GM19328 (cell line): Measurements from ENCODE around the gene FOXG1.

Experiments
- ATAC-seq: cut with Tn5 transposase; IDR thresholded peaks from one replicate; pipeline ENCODE4 v1.9.1; 2021; ENCODE audit warnings: mild to moderate bottlenecking, moderate library complexity; ENCODE audit not compliant: unreplicated experiment

Gene FOXG1

GRCh38 chr14:28761438-28762291 is 4.9 kb upstream of the FOXG1 start:
- ATAC-seq, result no peak

GRCh38 chr14:28762303-28762954 is 4.2 kb upstream of the FOXG1 start:
- ATAC-seq, result no peak

DNA sequence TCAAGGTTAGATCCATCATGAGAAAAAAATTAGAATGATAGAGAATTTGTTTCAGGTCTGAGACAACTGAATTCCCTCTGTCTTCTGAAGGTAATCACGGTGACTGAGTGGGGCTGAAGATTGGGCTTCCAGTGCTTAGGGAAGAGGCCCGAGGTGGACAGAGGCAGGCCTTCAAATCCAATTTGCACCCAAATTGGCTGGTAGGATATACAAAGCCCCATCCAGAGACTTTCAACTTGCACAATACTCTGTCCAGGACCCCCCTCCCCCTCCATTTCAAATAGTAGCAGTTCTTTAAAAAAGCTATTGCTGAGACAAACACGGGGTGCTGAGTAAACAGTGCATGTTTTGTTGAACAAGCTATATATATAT is 3.6 kb upstream of the FOXG1 start:
- ATAC-seq, result no peak

DNA sequence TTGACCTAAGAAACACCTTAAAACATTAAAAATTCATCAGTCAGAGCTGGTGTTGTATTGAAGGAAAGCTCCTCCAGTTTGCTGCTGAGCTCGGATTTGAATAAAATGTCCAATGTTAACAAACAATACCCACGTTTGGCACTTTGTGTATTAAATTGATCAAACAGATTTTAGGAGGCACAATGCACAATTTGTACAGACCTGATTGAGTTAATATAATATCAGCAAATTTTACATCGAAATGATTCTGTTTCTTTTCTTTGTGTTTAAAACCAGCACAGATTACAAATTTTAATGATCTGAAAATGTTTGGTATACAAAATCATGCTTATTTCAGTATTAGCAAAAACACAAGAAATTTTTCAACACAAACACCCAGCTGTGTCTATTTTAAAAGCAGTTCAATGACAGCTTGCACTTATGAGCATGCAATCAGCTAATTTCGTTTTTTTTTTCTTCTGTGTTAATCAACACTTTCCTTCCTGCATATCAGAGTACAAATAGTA is 2.8 kb upstream of the FOXG1 start:
- ATAC-seq, result no peak

- ATAC-seq, result no peak
These were observed 2.1 kb upstream of the FOXG1 start for GRCh38 chr14:28764257-28765160.

DNA sequence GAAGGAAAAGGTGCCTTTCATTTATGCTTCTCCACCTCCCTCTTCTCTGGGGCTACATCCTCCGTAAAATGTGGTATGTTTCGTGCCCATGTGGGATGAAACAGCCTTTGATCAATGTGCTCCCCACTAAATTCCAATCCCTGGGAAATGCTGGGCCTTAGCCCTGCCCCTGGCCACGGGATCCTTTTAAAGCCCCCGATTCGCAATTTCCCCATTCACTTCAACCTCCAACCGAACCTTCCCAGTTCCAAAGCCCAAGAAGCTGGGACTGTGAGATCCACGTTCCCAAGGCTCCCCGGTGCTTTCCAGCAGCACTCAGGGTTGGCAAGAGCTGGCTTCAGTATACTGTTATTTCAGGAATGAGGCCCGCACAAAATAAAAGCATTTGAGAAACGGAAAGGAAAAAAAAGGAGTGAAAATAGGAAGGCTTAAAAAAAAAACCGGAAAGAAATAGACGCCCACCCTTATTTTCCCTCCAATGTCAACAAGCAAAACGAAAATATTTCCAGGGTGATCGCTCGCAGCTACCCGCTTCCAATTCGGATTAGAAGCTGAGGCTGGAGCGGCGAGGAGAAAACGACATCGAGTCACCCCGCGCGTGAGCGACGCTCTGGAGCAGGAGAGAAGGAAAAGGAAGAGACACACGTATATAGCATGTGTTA is 1.3 kb upstream of the FOXG1 start:
- ATAC-seq, result no peak

- no peak for ATAC-seq
These were observed 637 bp upstream of the FOXG1 start for GRCh38 chr14:28765831-28766468.

DNA sequence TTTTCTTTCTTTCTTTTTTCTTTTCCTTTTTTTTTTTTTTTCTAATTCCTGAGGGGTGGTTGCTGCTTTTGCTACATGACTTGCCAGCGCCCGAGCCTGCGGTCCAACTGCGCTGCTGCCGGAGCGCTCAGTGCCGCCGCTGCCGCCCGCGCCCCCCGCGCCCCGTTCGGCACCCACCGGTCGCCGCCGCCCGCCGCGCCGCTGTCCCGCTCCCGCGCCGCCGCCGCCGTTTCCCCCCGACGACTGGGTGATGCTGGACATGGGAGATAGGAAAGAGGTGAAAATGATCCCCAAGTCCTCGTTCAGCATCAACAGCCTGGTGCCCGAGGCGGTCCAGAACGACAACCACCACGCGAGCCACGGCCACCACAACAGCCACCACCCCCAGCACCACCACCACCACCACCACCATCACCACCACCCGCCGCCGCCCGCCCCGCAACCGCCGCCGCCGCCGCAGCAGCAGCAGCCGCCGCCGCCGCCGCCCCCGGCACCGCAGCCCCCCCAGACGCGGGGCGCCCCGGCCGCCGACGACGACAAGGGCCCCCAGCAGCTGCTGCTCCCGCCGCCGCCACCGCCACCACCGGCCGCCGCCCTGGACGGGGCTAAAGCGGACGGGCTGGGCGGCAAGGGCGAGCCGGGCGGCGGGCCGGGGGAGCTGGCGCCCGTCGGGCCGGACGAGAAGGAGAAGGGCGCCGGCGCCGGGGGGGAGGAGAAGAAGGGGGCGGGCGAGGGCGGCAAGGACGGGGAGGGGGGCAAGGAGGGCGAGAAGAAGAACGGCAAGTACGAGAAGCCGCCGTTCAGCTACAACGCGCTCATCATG is 654 bp downstream of the FOXG1 start:
- no peak for ATAC-seq

DNA sequence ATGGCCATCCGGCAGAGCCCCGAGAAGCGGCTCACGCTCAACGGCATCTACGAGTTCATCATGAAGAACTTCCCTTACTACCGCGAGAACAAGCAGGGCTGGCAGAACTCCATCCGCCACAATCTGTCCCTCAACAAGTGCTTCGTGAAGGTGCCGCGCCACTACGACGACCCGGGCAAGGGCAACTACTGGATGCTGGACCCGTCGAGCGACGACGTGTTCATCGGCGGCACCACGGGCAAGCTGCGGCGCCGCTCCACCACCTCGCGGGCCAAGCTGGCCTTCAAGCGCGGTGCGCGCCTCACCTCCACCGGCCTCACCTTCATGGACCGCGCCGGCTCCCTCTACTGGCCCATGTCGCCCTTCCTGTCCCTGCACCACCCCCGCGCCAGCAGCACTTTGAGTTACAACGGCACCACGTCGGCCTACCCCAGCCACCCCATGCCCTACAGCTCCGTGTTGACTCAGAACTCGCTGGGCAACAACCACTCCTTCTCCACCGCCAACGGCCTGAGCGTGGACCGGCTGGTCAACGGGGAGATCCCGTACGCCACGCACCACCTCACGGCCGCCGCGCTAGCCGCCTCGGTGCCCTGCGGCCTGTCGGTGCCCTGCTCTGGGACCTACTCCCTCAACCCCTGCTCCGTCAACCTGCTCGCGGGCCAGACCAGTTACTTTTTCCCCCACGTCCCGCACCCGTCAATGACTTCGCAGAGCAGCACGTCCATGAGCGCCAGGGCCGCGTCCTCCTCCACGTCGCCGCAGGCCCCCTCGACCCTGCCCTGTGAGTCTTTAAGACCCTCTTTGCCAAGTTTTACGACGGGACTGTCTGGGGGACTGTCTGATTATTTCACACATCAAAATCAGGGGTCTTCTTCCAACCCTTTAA is 1.5 kb downstream of the FOXG1 start:
- no peak for ATAC-seq

GRCh38 chr14:28769276-28769880 is 2.8 kb downstream of the FOXG1 start:
- no peak for ATAC-seq

GRCh38 chr14:28770061-28770460 is 3.5 kb downstream of the FOXG1 start:
- ATAC-seq, result no peak

- ATAC-seq, result no peak
These were observed 4.0 kb downstream of the FOXG1 start for GRCh38 chr14:28770630-28771029.

- ATAC-seq, result no peak
These were observed 4.6 kb downstream of the FOXG1 start for GRCh38 chr14:28771168-28771567.

DNA sequence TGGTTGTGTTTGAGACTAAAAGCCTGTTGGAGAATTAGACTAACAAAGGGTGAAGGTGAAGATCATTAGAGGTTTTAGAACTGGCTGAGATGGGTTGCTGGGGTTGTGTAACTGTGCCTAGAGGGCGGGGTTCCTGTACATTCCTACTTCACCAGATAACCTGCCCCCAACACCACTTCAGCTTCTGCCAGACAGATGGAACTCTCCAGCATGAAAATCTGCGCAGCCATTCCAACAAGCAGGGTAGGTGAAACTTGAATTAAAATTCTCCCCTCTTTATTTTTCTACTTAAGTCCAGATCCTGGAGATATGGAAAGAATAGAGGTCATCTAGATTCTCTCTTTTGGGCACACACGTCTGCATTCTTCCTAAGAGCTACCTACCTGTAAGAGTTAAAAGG is 6.0 kb downstream of the FOXG1 start:
- ATAC-seq, result no peak

DNA sequence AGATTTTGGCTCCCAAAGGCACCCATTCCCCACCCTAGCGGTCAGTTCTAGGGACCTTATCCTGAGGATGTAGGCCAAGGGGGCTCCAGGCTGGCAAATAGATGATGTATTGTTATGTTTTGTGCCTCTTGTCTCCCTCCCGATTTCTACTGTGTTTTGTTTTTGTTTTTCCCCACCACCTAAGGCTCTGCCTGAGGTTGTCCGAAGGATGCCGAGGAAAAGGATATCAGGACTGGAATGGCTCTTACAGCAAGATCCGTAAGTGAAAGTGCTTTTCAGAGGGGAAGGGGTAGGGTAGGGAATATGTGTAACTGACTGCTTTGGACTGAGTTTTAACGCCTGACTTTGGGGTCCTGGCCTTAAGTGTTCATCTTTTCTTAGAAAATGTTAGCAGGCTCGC is 6.6 kb downstream of the FOXG1 start:
- ATAC-seq, result no peak

DNA sequence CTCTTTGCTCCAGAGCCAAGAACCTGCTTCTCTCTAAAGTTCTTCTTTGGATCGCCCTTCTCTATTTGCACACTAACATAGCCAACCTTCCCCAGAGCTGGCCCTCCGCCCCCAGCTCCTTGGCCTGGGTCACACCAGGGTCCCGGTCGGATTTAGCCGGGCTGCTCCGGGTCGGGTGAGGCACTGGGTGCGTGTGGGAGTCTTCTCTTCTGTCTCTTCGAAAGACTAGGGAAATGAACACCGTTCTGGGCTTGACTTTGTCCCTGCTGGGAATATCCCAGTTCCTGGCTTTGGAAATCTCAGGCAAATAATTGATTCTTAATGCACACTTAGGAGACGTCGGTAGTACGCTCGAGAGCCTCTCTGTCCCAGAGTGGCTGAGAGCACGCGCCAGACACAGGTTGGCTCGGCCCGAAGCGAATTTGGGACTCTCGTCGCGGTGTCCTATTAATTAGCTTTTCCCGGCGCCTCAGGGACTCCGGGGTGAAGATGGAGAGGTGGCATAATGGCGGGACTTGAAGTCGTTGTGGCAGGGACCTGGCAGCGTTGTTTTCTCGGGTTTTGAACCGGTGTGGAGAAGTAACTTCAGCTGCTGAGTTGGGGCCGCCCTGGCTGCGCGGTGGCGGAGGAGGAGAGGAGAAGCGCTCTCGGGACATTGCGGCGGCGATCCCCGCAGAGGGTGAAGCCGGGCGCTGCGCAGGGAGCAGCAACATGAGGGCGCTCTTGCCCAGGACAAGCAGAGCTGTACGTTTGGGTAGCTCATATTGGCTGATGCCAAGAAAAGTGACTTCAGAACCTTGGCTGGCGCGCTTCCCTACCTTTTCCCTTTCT is 7.5 kb downstream of the FOXG1 start:
- no peak for ATAC-seq
